Hepatic stellate cell (primary cell): ENCODE data around the gene N4BP3.

Experiments used
- DNase-seq: peaks from one replicate; pipeline ENCODE4 v3.0.0; 2011; ENCODE audit warnings: low spot score

Gene N4BP3

GRCh38 chr5:178104492-178104891 is 8.8 kb upstream of the N4BP3 start:
- no peak for DNase-seq

- no peak for DNase-seq
These were observed 7.2 kb upstream of the N4BP3 start for GRCh38 chr5:178106086-178106485.

GRCh38 chr5:178106556-178107239 is 6.6 kb upstream of the N4BP3 start:
- peak; percentile 3 for DNase-seq

- DNase-seq = peak; percentile 22
These were observed 5.5 kb upstream of the N4BP3 start for GRCh38 chr5:178107756-178108310.

GRCh38 chr5:178108446-178108845 is 4.9 kb upstream of the N4BP3 start:
- DNase-seq = peak; percentile 6

GRCh38 chr5:178108966-178109365 is 4.4 kb upstream of the N4BP3 start:
- DNase-seq = peak; percentile 6

- peak; percentile 5 for DNase-seq
These were observed 2.8 kb upstream of the N4BP3 start for GRCh38 chr5:178110511-178110910.

GRCh38 chr5:178111925-178112324 is 1.4 kb upstream of the N4BP3 start:
- DNase-seq = no peak

GRCh38 chr5:178112545-178112944 is 787 bp upstream of the N4BP3 start:
- no peak for DNase-seq

- DNase-seq = no peak
These were observed 551 bp downstream of the N4BP3 start for GRCh38 chr5:178113841-178114324.

GRCh38 chr5:178114325-178115135 is 1.2 kb downstream of the N4BP3 start:
- DNase-seq = no peak

- no peak for DNase-seq
These were observed 1.9 kb downstream of the N4BP3 start for GRCh38 chr5:178115136-178115813.

- no peak for DNase-seq
These were observed 2.4 kb downstream of the N4BP3 start for GRCh38 chr5:178115814-178116142.

GRCh38 chr5:178116143-178116885 is 3.0 kb downstream of the N4BP3 start:
- no peak for DNase-seq

- DNase-seq = no peak
These were observed 4.8 kb downstream of the N4BP3 start for GRCh38 chr5:178117923-178118701.

GRCh38 chr5:178119915-178120606 is 6.7 kb downstream of the N4BP3 start:
- no peak for DNase-seq

GRCh38 chr5:178120607-178121357 is 7.5 kb downstream of the N4BP3 start:
- DNase-seq = peak; percentile 75

GRCh38 chr5:178121391-178122276 is 8.3 kb downstream of the N4BP3 start:
- DNase-seq = no peak

- no peak for DNase-seq
These were observed 9.0 kb downstream of the N4BP3 start for GRCh38 chr5:178122346-178122745.
